ENCODE results near the gene PHACTR4. TPM values are rescaled to one million over a fixed set of nuclear protein-coding genes. Genes with fewer than 3 reads are reported as not detected.
"Not testable (repeated sequence)": the region's sequence is repeated elsewhere in the genome, so short reads cannot be mapped to it uniquely, and the experiment has no call there.

PHACTR4 gene
- total RNA-seq, 1 experiment from 2014 or later, result 50.7 TPM

DNA sequence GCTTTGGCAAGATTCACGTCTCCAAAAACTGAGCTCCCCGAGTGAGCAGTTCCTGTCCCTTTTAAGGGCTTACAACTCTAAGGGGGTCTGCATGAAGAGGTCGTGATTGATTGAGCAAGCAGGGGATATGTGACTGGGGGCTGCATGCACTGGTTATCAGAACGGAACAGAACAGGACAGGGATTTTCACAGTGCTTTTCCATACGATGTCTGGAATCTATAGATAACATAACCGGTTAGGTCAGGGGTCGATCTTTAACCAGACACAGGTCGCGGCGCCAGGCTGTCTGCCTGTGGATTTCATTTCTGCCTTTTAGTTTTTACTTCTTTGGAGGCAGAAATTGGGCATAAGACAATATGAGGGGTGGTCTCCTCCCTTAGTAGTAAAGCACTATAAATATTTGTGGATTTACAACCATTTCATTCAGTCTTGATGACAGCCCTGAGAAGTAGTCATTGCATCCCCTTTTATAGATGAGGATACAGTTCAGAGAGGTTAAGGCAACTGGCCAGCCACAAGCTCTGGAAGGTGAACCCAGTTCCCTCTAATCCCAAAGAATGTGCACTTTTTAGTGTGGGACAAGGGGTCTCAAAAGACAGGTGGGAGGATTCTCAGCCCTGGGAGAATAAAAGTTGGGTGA, 155.6 kb downstream of the PHACTR4 start:
- H3K4me3 Mint-ChIP-seq (ENCODE audit: unreplicated experiment); H3K4me1 Mint-ChIP-seq (ENCODE audit: insufficient read depth, unreplicated experiment); intact Hi-C loops (cut with micrococcal nuclease); H3K27me3 Mint-ChIP-seq (ENCODE audit: insufficient read depth, unreplicated experiment); H3K9me3 Mint-ChIP-seq (ENCODE audit: unreplicated experiment); H3K27ac Mint-ChIP-seq (ENCODE audit: low read depth, unreplicated experiment); BruUV-seq (replicated peaks); DNase-seq (ENCODE audit: unreplicated experiment): not testable (repeated sequence)
- H3K36me3 Mint-ChIP-seq (ENCODE audit: insufficient read depth, unreplicated experiment), result peaks cover 29% of the 10 kb centered on the region
- ChIA-PET CTCF (interaction anchor here (0.6 to 1.2 kb wide), 2 partner anchors 8 to 653 kb away, joined by 3 to 4 read pairs; no protein-coding TSS in a partner anchor), POLR2A (interaction anchor here (0.9 to 2.1 kb wide), 5 partner anchors 9 to 77 kb away, joined by 3 to 8 read pairs (median 6); no protein-coding TSS in a partner anchor)

DNA sequence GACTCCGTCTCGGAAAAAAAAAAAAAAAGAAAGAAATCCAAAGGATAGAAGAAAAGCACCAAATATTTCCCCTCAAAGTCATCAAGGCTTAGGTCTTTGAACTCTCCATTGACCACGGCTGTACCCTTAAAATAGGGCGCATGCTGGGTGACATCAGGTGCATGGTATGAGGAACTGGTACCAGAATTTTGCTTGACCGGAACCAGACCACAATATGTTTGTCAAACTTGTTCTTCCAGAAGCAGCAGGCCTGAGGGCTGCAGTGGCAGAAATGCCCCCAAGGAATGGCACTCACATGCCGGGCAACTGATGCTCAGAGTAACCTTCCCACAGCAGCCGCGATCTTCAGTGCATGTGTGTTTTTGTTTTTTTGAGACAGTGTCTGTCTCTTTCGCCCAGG, 157.3 kb downstream of the PHACTR4 start:
- Mint-ChIP-seq H3K27ac (ENCODE audit: low read depth, unreplicated experiment) (peak overlapping the region; percentile 7), H3K36me3 (ENCODE audit: insufficient read depth, unreplicated experiment) (peaks cover 21% of the 10 kb centered on the region), H3K4me3 (ENCODE audit: unreplicated experiment) (no peak overlapping the region), H3K9me3 (ENCODE audit: unreplicated experiment) (no peaks in the 10 kb centered on the region), H3K4me1 (ENCODE audit: insufficient read depth, unreplicated experiment) (peaks cover 4% of the 10 kb centered on the region), H3K27me3 (ENCODE audit: insufficient read depth, unreplicated experiment) (no peaks in the 10 kb centered on the region)
- TF ChIP-seq, protein P1, sequence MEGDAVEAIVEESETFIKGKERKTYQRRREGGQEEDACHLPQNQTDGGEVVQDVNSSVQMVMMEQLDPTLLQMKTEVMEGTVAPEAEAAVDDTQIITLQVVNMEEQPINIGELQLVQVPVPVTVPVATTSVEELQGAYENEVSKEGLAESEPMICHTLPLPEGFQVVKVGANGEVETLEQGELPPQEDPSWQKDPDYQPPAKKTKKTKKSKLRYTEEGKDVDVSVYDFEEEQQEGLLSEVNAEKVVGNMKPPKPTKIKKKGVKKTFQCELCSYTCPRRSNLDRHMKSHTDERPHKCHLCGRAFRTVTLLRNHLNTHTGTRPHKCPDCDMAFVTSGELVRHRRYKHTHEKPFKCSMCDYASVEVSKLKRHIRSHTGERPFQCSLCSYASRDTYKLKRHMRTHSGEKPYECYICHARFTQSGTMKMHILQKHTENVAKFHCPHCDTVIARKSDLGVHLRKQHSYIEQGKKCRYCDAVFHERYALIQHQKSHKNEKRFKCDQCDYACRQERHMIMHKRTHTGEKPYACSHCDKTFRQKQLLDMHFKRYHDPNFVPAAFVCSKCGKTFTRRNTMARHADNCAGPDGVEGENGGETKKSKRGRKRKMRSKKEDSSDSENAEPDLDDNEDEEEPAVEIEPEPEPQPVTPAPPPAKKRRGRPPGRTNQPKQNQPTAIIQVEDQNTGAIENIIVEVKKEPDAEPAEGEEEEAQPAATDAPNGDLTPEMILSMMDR (IDR thresholded peaks at IDR 0.05; ENCODE audit: unreplicated experiment), result no peak
- intact Hi-C loops (cut with micrococcal nuclease), result no loop called here
- no TSS peak for BruUV-seq (replicated peaks)
- no peak for DNase-seq (ENCODE audit: unreplicated experiment)
- CTCF ChIA-PET, result interaction anchor here (0.6 kb wide), 1 partner anchor 40 kb away, joined by 5 read pairs; no protein-coding TSS in a partner anchor
- POLR2A ChIA-PET, result interaction anchor here (0.6 to 2.1 kb wide), 2 partner anchors 43 to 564 kb away, joined by 4 to 6 read pairs; no protein-coding TSS in a partner anchor

DNA sequence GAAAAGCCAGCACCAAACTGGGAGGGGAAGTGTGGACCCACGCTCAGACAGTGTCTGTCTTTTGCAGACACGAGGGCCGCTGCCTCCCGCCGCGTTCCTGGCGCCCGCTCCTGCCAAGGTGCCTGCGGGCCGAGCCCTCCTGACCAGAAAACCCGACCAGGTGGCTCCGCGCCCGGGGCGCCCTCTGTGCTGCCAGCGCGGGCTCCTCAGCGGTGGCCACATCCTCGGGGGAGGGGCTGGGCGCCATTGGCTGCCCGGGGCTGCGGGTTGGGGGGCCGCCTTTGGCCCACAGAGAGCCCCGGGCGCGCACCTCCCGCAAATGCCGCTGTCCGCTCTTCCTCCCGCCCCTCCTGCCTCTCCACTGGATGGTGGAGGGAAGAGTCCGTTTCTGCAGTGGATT, 160.9 kb downstream of the PHACTR4 start:
- Mint-ChIP-seq H3K9me3 (ENCODE audit: unreplicated experiment) (no peaks in the 10 kb centered on the region), H3K27ac (ENCODE audit: low read depth, unreplicated experiment) (no peak overlapping the region), H3K36me3 (ENCODE audit: insufficient read depth, unreplicated experiment) (peaks cover 43% of the 10 kb centered on the region), H3K4me1 (ENCODE audit: insufficient read depth, unreplicated experiment) (no peaks in the 10 kb centered on the region), H3K27me3 (ENCODE audit: insufficient read depth, unreplicated experiment) (no peaks in the 10 kb centered on the region), H3K4me3 (ENCODE audit: unreplicated experiment) (no peak overlapping the region)
- POLR2A ChIA-PET, result interaction anchor here (1.3 kb wide), 1 partner anchor 10 kb away, joined by 5 read pairs; no protein-coding TSS in a partner anchor
- DNase-seq (ENCODE audit: unreplicated experiment), result no peak
- no TSS peak for BruUV-seq (replicated peaks)
- CTCF ChIA-PET, result interaction anchor here (0.6 kb wide), 1 partner anchor 666 kb away, joined by 3 read pairs; no protein-coding TSS in a partner anchor
- TF ChIP-seq, protein P1 (IDR thresholded peaks at IDR 0.05; ENCODE audit: unreplicated experiment), result no peak
- intact Hi-C loops (cut with micrococcal nuclease), result no loop called here

DNA sequence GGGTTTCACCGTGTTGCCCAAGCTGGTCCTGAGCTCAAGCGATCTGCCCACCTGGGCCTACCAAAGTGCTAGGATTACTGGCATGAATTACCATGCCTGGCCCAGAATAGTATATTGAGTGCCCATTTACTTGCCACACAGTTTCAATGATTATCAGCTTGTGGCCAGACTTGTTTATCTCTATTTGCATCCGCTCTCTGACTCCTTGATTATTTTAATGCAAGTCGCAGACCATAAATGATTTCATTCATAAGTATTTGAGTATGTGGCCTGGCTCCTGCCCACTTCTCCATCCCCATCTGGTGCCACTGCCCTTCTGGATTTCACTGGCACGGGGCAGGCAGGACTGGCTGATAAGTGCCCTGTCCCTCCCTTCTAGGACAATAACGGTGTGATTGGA, 165.1 kb downstream of the PHACTR4 start:
- Mint-ChIP-seq H3K4me3 (ENCODE audit: unreplicated experiment) (no peak overlapping the region), H3K4me1 (ENCODE audit: insufficient read depth, unreplicated experiment) (no peaks in the 10 kb centered on the region), H3K27ac (ENCODE audit: low read depth, unreplicated experiment) (no peak overlapping the region), H3K36me3 (ENCODE audit: insufficient read depth, unreplicated experiment) (peaks cover 68% of the 10 kb centered on the region), H3K9me3 (ENCODE audit: unreplicated experiment) (no peaks in the 10 kb centered on the region), H3K27me3 (ENCODE audit: insufficient read depth, unreplicated experiment) (no peaks in the 10 kb centered on the region)
- no peak for DNase-seq (ENCODE audit: unreplicated experiment)
- no TSS peak for BruUV-seq (replicated peaks)
- CTCF ChIA-PET, result interaction anchor here (0.7 kb wide), 1 partner anchor 342 kb away, joined by 3 read pairs; no protein-coding TSS in a partner anchor
- POLR2A ChIA-PET, result interaction anchor here (0.8 kb wide), 1 partner anchor 9 kb away, joined by 3 read pairs; no protein-coding TSS in a partner anchor
- TF ChIP-seq, protein P1 (IDR thresholded peaks at IDR 0.05; ENCODE audit: unreplicated experiment), result no peak
- intact Hi-C loops (cut with micrococcal nuclease), result no loop called here

All from MCF 10A (cell line).